ENCODE data around the gene SPRING1. TPM values are rescaled to one million over a fixed set of nuclear protein-coding genes. Genes with fewer than 3 reads are reported as not detected.
A peak's percentile ranks its signal among the peaks of the same experiment; 100 is the strongest.

SPRING1 gene
- total and polyA plus RNA-seq, 2 of the 13 experiments (the other 11 are each of a cell fraction or from before 2014, with no cell fraction given): 20.0 to 51.8 TPM

DNA sequence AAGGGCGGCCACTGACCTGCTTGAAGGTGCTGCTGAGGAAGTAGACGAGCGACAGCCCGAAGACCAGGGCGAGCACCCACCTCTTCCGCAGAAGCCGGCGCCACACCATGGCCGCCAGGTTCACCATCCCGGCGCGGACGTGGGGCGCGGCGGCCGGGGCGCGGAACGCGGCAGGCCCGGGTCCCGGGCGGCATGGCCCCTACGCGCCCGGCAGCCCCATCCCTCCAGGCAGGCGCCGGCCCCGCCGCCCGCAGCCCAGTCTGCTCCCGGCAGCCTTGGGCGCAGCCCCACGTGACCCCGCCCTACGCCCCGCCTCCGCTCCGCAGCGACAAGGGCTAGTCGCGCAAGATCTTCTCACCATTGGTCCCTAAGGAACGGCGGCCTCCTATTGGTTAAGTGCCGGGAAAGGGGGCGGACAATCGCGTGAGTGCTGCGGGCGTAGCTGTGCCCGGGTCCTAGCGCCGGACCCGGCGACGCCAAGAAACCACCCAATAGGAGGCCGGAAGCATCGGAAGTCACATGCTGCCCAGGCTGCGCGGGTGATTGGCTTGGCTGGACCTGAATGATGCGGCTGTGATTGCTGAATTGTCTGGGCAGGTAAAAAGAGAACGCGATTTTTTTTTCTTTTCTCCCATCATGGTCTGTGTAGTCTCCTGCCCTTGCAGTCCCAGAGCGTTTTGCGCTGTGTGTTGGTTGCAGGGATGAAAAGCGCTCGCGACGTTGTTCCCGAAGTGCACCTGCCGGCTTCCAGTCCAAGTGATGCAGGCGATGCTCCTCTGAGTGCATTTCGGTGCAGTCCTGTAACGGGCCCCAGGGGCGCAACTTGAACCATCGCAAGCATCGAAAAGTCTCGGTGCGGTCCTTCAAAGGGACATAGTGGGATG lies at the start of gene SPRING1, which contains the start of gene RNFT2 (continued):
- TF ChIP-seq, protein P1, sequence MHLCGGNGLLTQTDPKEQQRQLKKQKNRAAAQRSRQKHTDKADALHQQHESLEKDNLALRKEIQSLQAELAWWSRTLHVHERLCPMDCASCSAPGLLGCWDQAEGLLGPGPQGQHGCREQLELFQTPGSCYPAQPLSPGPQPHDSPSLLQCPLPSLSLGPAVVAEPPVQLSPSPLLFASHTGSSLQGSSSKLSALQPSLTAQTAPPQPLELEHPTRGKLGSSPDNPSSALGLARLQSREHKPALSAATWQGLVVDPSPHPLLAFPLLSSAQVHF (CRISPR knock-in tag; IDR thresholded peaks at IDR 0.05): no peak
- TF ChIP-seq SNAI1 (CRISPR knock-in tag; IDR thresholded peaks at IDR 0.05; ENCODE audit: borderline replicate concordance): peak; percentile 76; the same call in 1 of the 2 replicates
- no peak for TF ChIP-seq EZH2 (conservative IDR thresholded peaks at IDR 0.05; ENCODE audit: low read depth, low read length)
- peak; percentile 47; the same call in 1 of the 2 replicates for TF ChIP-seq KDM5A (IDR thresholded peaks at IDR 0.05; ENCODE audit: borderline replicate concordance, low read length)
- TF ChIP-seq JARID2 (CRISPR knock-in tag; IDR thresholded peaks at IDR 0.05; ENCODE audit: insufficient replicate concordance): no peak
- TF ChIP-seq ZNF891 (CRISPR knock-in tag; IDR thresholded peaks at IDR 0.05): peak; percentile 24; the same call in 1 of the 2 replicates
- TF ChIP-seq RFX5 (IDR thresholded peaks at IDR 0.05; ENCODE audit: low read depth, low read length): peak; percentile 63
- TF ChIP-seq, protein P2, sequence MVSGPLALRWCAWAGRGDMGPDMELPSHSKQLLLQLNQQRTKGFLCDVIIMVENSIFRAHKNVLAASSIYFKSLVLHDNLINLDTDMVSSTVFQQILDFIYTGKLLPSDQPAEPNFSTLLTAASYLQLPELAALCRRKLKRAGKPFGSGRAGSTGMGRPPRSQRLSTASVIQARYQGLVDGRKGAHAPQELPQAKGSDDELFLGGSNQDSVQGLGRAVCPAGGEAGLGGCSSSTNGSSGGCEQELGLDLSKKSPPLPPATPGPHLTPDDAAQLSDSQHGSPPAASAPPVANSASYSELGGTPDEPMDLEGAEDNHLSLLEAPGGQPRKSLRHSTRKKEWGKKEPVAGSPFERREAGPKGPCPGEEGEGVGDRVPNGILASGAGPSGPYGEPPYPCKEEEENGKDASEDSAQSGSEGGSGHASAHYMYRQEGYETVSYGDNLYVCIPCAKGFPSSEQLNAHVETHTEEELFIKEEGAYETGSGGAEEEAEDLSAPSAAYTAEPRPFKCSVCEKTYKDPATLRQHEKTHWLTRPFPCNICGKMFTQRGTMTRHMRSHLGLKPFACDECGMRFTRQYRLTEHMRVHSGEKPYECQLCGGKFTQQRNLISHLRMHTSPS (CRISPR knock-in tag; IDR thresholded peaks at IDR 0.05; ENCODE audit: low read depth): no peak
- TF ChIP-seq KAT8 (CRISPR knock-in tag; IDR thresholded peaks at IDR 0.05): peak; percentile 89
- peak; percentile 91 for TF ChIP-seq SPEN (CRISPR knock-in tag; IDR thresholded peaks at IDR 0.05; ENCODE audit: low read depth)
- no peak for TF ChIP-seq NFE2L2 (IDR thresholded peaks at IDR 0.05; ENCODE audit: low read length)
- TF ChIP-seq SAP130 (CRISPR knock-in tag; IDR thresholded peaks at IDR 0.05; ENCODE audit: low read depth): peak; percentile 93
- TF ChIP-seq ELF4 (CRISPR knock-in tag; IDR thresholded peaks at IDR 0.05; ENCODE audit: borderline replicate concordance): no peak
- TF ChIP-seq MAFF (IDR thresholded peaks at IDR 0.05; ENCODE audit: low read depth, low read length): no peak
- TF ChIP-seq, protein P3, sequence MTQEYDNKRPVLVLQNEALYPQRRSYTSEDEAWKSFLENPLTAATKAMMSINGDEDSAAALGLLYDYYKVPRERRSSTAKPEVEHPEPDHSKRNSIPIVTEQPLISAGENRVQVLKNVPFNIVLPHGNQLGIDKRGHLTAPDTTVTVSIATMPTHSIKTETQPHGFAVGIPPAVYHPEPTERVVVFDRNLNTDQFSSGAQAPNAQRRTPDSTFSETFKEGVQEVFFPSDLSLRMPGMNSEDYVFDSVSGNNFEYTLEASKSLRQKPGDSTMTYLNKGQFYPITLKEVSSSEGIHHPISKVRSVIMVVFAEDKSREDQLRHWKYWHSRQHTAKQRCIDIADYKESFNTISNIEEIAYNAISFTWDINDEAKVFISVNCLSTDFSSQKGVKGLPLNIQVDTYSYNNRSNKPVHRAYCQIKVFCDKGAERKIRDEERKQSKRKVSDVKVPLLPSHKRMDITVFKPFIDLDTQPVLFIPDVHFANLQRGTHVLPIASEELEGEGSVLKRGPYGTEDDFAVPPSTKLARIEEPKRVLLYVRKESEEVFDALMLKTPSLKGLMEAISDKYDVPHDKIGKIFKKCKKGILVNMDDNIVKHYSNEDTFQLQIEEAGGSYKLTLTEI (CRISPR knock-in tag; conservative IDR thresholded peaks at IDR 0.05): no peak
- TF ChIP-seq, protein P4, sequence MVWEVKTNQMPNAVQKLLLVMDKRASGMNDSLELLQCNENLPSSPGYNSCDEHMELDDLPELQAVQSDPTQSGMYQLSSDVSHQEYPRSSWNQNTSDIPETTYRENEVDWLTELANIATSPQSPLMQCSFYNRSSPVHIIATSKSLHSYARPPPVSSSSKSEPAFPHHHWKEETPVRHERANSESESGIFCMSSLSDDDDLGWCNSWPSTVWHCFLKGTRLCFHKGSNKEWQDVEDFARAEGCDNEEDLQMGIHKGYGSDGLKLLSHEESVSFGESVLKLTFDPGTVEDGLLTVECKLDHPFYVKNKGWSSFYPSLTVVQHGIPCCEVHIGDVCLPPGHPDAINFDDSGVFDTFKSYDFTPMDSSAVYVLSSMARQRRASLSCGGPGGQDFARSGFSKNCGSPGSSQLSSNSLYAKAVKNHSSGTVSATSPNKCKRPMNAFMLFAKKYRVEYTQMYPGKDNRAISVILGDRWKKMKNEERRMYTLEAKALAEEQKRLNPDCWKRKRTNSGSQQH (CRISPR knock-in tag; IDR thresholded peaks at IDR 0.05; ENCODE audit: low read depth): peak; percentile 75
- TF ChIP-seq, protein P5, sequence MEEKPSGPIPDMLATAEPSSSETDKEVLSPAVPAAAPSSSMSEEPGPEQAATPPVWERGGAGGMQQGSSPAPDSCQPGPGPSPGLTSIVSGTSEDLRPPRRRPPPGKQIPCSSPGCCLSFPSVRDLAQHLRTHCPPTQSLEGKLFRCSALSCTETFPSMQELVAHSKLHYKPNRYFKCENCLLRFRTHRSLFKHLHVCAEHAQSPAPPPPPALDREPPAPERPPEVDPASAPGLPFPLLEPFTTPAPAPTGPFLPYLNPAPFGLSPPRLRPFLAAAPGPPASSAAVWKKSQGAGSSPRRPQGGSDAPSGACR (CRISPR knock-in tag; IDR thresholded peaks at IDR 0.05): no peak
- TF ChIP-seq GPN1 (CRISPR knock-in tag; IDR thresholded peaks at IDR 0.05; ENCODE audit: borderline replicate concordance): no peak
- no peak for TF ChIP-seq ZNF766 (CRISPR knock-in tag; IDR thresholded peaks at IDR 0.05; ENCODE audit: borderline replicate concordance)
- peak; percentile 96 for TF ChIP-seq GABPB1 (CRISPR knock-in tag; IDR thresholded peaks at IDR 0.05)
- no peak for TF ChIP-seq TAF15 (IDR thresholded peaks at IDR 0.05; ENCODE audit: low read depth, low read length, poor library complexity, severe bottlenecking)
- no peak for TF ChIP-seq HNRNPL (IDR thresholded peaks at IDR 0.05; ENCODE audit: low read depth, low read length)
- TF ChIP-seq, protein P6, sequence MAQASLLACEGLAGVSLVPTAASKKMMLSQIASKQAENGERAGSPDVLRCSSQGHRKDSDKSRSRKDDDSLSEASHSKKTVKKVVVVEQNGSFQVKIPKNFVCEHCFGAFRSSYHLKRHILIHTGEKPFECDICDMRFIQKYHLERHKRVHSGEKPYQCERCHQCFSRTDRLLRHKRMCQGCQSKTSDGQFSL (CRISPR knock-in tag; IDR thresholded peaks at IDR 0.05): no peak

Measured in HepG2 (cell line).